NCI-H82 (cell line): ENCODE results near the gene AMOT.
"Not testable (repeated sequence)": the region's sequence is repeated elsewhere in the genome, so short reads cannot be mapped to it uniquely, and the experiment has no call there.

Source experiments
- DNase-seq: peaks from one replicate; lab custom pipeline; 2025; lab: John Stamatoyannopoulos, UW

AMOT gene, protein sequence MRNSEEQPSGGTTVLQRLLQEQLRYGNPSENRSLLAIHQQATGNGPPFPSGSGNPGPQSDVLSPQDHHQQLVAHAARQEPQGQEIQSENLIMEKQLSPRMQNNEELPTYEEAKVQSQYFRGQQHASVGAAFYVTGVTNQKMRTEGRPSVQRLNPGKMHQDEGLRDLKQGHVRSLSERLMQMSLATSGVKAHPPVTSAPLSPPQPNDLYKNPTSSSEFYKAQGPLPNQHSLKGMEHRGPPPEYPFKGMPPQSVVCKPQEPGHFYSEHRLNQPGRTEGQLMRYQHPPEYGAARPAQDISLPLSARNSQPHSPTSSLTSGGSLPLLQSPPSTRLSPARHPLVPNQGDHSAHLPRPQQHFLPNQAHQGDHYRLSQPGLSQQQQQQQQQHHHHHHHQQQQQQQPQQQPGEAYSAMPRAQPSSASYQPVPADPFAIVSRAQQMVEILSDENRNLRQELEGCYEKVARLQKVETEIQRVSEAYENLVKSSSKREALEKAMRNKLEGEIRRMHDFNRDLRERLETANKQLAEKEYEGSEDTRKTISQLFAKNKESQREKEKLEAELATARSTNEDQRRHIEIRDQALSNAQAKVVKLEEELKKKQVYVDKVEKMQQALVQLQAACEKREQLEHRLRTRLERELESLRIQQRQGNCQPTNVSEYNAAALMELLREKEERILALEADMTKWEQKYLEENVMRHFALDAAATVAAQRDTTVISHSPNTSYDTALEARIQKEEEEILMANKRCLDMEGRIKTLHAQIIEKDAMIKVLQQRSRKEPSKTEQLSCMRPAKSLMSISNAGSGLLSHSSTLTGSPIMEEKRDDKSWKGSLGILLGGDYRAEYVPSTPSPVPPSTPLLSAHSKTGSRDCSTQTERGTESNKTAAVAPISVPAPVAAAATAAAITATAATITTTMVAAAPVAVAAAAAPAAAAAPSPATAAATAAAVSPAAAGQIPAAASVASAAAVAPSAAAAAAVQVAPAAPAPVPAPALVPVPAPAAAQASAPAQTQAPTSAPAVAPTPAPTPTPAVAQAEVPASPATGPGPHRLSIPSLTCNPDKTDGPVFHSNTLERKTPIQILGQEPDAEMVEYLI

DNA sequence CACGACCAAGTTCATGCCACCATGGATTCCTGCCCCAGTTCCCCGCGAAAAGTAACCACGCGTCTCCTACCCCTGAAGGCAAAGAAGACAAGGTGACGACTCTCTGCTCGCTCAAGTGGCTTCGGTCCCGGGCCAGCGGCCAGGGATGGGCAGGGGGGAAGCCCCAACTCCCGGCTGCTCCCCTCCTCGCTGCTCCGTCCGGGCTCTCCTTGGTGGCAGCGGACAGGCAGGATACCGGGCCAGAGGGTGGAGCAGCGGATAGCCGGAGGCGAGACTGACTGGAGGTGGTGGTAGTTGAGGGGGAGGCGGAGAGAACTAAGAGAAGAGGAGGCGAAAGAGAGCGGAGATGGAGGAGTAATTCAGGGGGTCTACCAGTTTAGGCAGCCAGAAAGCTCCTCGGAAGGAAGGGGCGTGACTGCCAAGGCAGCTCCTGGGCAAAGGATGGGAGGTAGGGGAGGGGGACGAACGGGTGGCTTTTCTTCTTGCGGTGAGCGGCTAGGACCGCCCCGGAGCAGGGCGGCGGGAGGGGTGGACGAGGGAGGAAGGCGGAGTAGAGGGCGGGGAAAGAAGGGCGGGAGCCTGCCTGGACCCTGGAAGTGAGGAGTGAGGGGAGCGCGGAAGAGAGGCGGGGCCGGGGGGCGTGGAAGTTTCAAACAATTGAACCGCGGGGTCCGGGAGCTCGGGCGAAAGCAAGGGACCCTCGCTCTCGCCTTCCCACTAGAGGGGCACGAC lies at the start of gene AMOT:
AMOT (minus strand) TSS at position 450 of the 732 bp plus-strand sequence. CDS start 17,705 bp downstream, outside the sequence.
- peak; percentile 94 for DNase-seq

DNA sequence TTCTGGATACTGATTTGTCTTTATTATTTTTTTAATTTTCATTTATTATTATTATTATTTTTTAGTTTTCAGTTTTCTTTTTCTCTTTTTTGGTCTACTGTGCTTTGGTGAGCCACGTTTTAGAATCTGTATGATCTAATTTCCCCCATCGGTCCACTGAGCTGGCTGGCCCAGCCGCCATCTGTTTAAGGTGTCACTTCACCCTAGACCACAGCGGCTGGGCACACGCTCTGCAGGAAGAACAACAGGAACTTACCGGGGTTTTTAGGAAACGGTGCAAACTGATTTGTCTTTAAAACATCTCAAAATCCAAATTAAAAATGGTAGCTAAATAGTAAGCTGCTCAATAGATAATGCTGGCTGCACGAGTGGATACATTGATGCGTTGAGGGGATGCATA lies 48.8 kb upstream of the AMOT start:
- no peak for DNase-seq

GRCh38 chrX:112888916-112889315 lies 48.3 kb upstream of the AMOT start:
- no peak for DNase-seq

- DNase-seq: no peak
Observed at GRCh38 chrX:112877771-112878173, 37.1 kb upstream of the AMOT start.

DNA sequence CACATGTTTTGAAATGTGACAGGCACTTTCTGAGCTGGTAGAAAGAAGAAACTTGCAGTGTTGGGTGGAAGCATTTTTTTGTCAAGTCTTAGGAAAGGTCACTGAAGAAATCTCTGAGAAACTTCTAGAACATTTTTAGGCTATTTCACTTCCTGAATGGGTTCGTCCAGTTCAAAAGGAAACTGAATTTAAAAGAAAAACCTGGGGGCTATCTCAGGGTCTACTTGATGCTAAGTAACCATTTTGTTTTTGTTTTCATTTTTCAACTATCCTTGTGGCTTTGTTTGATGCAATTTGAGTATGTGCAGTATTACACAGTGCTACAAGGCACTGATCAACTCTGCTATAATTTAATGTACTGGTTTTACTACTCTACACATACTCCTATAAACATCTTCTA lies 34.0 kb upstream of the AMOT start:
- no peak for DNase-seq

DNA sequence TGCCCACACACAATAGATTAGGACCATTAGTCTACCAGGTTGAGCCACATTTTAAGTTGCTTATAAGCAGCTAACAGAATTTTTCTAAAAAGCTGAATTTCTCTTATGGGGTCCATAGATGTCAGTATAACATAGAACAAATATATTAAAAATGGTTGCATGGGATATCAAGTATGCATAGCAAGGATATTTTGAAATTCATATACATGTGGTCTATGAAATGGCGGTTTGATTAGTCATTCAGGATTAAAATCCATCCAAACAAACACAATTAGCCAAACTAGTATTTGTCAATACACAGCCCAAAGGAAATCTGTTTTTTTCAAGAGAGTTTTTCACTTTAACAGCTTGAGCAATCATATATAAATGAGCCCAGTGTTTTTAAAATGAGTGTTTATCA lies 33.5 kb upstream of the AMOT start:
- DNase-seq: no peak

- no peak for DNase-seq
Observed at GRCh38 chrX:112868586-112868985, 28.0 kb upstream of the AMOT start.

GRCh38 chrX:112867570-112867969 lies 26.9 kb upstream of the AMOT start:
- DNase-seq: peak; percentile 18

- no peak for DNase-seq
Observed at GRCh38 chrX:112866175-112866574, 25.5 kb upstream of the AMOT start.

DNA sequence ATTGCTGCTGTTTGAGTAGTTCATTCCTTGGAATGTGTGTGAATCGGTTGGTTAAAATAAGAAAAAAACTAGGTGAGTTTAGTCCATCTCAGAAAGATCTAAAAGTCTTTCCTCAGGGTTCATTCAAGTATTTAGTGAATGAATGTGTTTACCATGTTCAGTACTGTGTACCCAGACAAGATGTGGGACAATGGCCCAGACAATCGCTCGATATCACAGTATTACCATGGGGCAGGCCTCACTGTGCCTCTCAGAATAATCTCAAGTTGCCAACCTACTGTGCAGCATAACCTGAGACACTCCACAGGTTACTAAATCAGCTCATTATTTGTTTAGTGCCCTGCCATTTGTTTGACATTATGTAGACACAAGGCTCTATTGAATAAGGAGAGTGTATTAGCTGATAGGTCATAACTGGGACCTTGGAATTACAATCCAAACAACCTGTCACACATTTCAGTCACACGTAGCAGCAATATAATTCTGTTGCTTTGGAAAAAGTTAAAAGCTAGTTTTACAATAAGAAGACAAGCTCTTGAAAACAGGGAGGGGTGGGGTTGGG lies 24.9 kb upstream of the AMOT start:
- no peak for DNase-seq

GRCh38 chrX:112863850-112864249 lies 23.2 kb upstream of the AMOT start:
- no peak for DNase-seq

GRCh38 chrX:112857478-112857878 lies 16.8 kb upstream of the AMOT start:
- no peak for DNase-seq

DNA sequence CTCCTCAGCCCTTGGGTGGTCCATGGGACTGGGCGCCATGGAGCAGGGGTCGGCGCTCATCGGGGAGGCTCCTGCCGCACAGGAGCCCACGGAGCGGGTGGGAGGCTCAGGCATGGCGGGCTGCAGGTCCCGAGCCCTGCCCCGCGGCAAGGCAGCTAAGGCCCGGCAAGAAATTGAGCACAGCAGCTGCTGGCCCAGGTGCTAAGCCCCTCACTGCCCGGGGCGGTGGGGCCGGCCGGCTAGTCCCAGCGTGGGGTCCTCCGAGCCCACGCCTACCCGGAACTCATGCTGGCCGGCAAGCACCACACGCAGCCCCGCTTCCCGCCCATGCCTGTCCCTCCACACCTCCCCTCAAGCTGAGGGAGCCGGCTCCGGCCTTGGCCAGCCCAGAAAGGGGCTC lies 14.3 kb upstream of the AMOT start:
- DNase-seq: not testable (repeated sequence)

GRCh38 chrX:112852851-112853250 lies 12.2 kb upstream of the AMOT start:
- peak; percentile 42 for DNase-seq

DNA sequence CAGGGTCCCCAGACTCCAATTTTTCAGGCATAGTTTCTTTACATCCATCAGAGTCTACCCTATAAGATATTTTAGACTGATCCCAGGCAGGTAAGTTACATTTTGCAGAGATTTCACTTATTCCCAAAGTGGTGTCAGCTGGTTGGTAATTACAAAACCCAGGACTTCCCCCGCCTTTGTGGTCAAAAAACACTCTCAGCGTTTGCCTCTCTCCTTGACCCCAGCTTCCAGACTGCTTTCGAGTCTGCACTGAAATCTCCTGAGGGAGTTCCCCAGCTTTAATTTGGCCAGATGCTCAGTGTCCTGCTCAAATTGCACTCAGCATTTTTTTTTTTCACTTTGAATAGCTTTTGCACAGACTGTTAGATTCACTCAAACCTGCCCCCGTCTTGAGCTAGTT lies 11.2 kb upstream of the AMOT start:
- DNase-seq: no peak

- DNase-seq: no peak
Observed at GRCh38 chrX:112851161-112851779, 10.6 kb upstream of the AMOT start.

DNA sequence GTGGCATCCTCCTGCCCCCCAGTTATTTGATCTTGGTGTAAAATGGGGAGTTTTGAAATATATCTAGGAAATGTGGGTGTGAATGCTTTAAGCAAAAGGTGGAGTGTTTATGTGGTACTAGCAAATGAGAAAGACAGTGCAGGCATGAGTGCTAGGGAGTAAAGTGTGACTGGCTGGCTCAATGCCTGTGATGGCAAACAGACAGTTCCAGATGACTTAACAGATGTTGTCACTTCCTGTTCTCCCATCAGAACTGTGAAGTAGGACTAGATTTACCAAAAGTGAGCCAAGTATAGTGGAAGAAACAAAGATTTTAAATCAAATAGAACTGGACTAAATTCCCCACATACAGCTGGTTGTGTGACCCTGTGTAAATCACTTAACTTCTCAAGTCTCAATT lies 8.4 kb upstream of the AMOT start:
- DNase-seq: no peak

- no peak for DNase-seq
Observed at GRCh38 chrX:112846782-112847181, 6.2 kb upstream of the AMOT start.

- no peak for DNase-seq
Observed at GRCh38 chrX:112846187-112846586, 5.6 kb upstream of the AMOT start.

DNA sequence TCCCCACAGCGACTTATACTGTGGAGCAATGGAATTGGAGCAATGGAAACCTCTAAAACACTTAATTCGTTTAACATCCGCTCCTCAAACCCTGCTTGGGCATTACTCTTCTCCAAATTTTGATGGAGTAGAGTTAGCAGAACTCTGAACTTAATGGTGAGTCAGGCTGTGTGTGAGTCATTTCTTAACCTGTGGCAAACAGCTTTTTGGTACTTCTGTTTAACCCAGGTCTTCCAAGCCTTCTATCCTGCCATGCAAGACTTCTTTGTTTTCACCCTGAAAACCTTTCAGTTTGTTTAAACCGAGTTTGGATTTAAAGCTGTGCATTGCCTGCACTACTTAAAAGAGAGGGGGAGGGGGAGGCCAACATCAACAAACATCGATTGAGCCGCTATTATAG lies 3.6 kb upstream of the AMOT start:
- no peak for DNase-seq

GRCh38 chrX:112841820-112842157 lies 1.2 kb upstream of the AMOT start:
- DNase-seq: peak; percentile 5
